Neural cell (in vitro differentiated cells): ENCODE measurements around the gene MSI2. TPM values are rescaled to one million over a fixed set of nuclear protein-coding genes. Genes with fewer than 3 reads are reported as not detected.

ENCODE experiments used
- H2AFZ ChIP-seq: fragments of 200-600, 300-800 bp; sonication (generic), shearing (Covaris generic); 2 replicates; pipeline ENCODE4 v1.6.0; 2014; ENCODE audit warnings: low read depth, mild to moderate bottlenecking, antibody characterized with exemption, low read length, moderate library complexity
- H3F3A ChIP-seq: fragments of 200-600 bp; shearing (Covaris generic); 2 replicates; pipeline ENCODE4 v1.6.1; 2016; ENCODE audit warnings: mild to moderate bottlenecking, moderate library complexity, mixed read lengths, antibody characterized with exemption, low read length; ENCODE audit not compliant: insufficient read depth, poor library complexity, severe bottlenecking
- H3K27ac ChIP-seq: fragments of 200-600, 300-800 bp; sonication (generic), shearing (Covaris generic); 2 replicates; pipeline ENCODE4 v1.5.1; 2014; ENCODE audit warnings: mild to moderate bottlenecking, low read length, moderate library complexity
- H3K27me3 ChIP-seq: fragments of 300-800, 200-600 bp; sonication (generic), shearing (Covaris generic); 2 replicates; pipeline ENCODE4 v1.6.0; 2014; ENCODE audit warnings: mild to moderate bottlenecking, low read depth, low read length, moderate library complexity; ENCODE audit not compliant: insufficient read depth
- H3K36me3 ChIP-seq: fragments of 300-800, 200-600 bp; sonication (generic), shearing (Covaris generic); 2 replicates; pipeline ENCODE4 v1.5.1; 2014; ENCODE audit warnings: mild to moderate bottlenecking, antibody characterized with exemption, low read length, moderate library complexity; ENCODE audit not compliant: insufficient read depth
- H3K4me2 ChIP-seq: fragments of 300-800, 200-600 bp; sonication (generic), shearing (Covaris generic); 2 replicates; pipeline ENCODE4 v1.6.0; 2014; ENCODE audit warnings: mild to moderate bottlenecking, low read length
- H3K4me3 ChIP-seq: fragments of 300-800, 200-600 bp; sonication (generic), shearing (Covaris generic); 2 replicates; pipeline ENCODE4 v1.5.1; 2014; ENCODE audit warnings: mild to moderate bottlenecking, low read length, moderate library complexity
- H3K79me2 ChIP-seq: fragments of 200-600 bp; shearing (Covaris generic); replicated peaks from 2 replicates; pipeline ENCODE4 v1.6.0; 2014; ENCODE audit warnings: mild to moderate bottlenecking, low read length, moderate library complexity; ENCODE audit not compliant: insufficient read depth
- H3K9ac ChIP-seq: fragments of 300-800, 200-600 bp; sonication (generic), shearing (Covaris generic); 2 replicates; pipeline ENCODE4 v1.6.1; 2016; ENCODE audit warnings: mild to moderate bottlenecking, low read length, mixed read lengths
- H3K9me2 ChIP-seq: fragments of 200-600 bp; shearing (Covaris generic); 2 replicates; pipeline ENCODE4 v1.6.1; 2016; ENCODE audit warnings: mild to moderate bottlenecking, low read length, mixed read lengths; ENCODE audit not compliant: insufficient read depth
- H3K9me3 ChIP-seq: fragments of 200-600, 300-800 bp; sonication (generic), shearing (Covaris generic); 2 replicates; pipeline ENCODE4 v1.6.1; 2016; ENCODE audit warnings: mild to moderate bottlenecking, mixed run types, low read length, moderate library complexity, mixed read lengths
- H4K20me1 ChIP-seq: fragments of 200-600 bp; shearing (Covaris generic); 2 replicates; pipeline ENCODE4 v1.6.1; 2016; ENCODE audit warnings: mild to moderate bottlenecking, mixed run types; ENCODE audit not compliant: insufficient read depth
- CTCF ChIP-seq: fragments of 450-650 bp; IDR thresholded peaks from 2 replicates; pipeline ENCODE4 v1.5.1; 2014; ENCODE audit warnings: antibody characterized with exemption, mild to moderate bottlenecking, moderate library complexity; ENCODE audit not compliant: poor library complexity, severe bottlenecking
- EP300 ChIP-seq: fragments of 450-650 bp; conservative IDR thresholded peaks from 2 replicates; pipeline ENCODE4 v1.6.1; 2014; ENCODE audit warnings: antibody characterized with exemption, mild to moderate bottlenecking, moderate library complexity; ENCODE audit not compliant: poor library complexity, severe bottlenecking
- EZH2 ChIP-seq: fragments of 200-600, 300-800 bp; shearing (Covaris generic), sonication (generic); IDR thresholded peaks from 2 replicates; pipeline ENCODE4 v1.6.1; 2014; ENCODE audit warnings: antibody characterized with exemption, low read length, borderline replicate concordance, mild to moderate bottlenecking; ENCODE audit not compliant: insufficient read depth, poor library complexity, severe bottlenecking
- MXI1 ChIP-seq: fragments of 450-650 bp; conservative IDR thresholded peaks from 2 replicates; pipeline ENCODE4 v1.6.1; 2014; ENCODE audit warnings: antibody characterized with exemption, mild to moderate bottlenecking; ENCODE audit not compliant: poor library complexity, severe bottlenecking
- POLR2AphosphoS5 ChIP-seq: IDR thresholded peaks from 2 replicates; pipeline ENCODE4 v1.6.1; 2012
- RAD21 ChIP-seq: fragments of 450-650 bp; conservative IDR thresholded peaks from 2 replicates; pipeline ENCODE4 v1.6.1; 2014; ENCODE audit warnings: antibody characterized with exemption, mild to moderate bottlenecking, moderate library complexity
- SMC3 ChIP-seq: fragments of 450-650 bp; conservative IDR thresholded peaks from 2 replicates; pipeline ENCODE4 v1.6.1; 2014; ENCODE audit warnings: antibody characterized with exemption, mild to moderate bottlenecking, moderate library complexity; ENCODE audit not compliant: poor library complexity
- TAF1 ChIP-seq: IDR thresholded peaks from 2 replicates; pipeline ENCODE4 v1.6.1; 2012; ENCODE audit warnings: low read depth
- polyA plus RNA-seq: library from polyadenylated mRNA; depleted of rRNA; stranded (reverse); fragments of >200 nt; gene quantifications from 2 replicates; pipeline ENCODE4 v1.2.3, GENCODE V29; 2014
- TF ChIP-seq, protein P1 (sequence below): IDR thresholded peaks from 2 replicates; pipeline ENCODE4 v1.6.1; 2012; ENCODE audit warnings: borderline replicate concordance

MSI2 gene
- polyA plus RNA-seq, 1 donor from 2014 or later, result 61.4 TPM

DNA sequence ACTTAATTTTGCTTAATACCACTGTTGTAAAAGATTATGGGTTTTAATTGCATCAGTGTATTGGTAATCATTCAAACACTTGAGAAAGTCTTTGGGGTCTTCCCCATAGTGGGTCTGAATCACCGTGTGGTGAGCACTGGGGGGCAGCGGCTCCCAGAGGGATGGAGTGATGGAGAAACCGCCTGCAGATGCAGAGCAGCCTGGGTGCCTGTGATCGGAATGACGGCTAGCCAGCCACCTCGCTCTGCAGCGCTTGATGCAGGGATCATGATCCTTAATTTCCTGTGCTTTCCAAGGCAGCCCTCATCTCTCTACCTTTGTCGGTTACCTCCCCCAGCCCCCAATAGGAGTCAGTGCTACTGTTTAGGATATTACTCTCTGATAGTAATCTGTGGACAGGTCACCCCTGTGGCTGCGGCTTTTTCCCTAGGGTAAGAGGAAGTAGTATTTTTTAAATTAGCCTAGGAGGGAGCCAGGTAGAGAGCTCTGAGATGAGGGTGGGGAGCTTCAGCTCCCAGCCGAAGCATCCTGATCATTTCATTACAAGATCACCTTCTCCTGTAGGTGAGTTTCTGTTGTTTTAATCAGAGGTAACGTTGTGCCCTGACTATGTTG lies 135.6 kb downstream of the MSI2 start:
- H3K9me3 ChIP-seq, result no peaks in the 10 kb centered on the region
- peaks cover 34% of the 10 kb centered on the region for H3K79me2 ChIP-seq
- H3K27me3 ChIP-seq, result no peaks in the 10 kb centered on the region
- H3K4me2 ChIP-seq, result no peak overlapping the region
- H3F3A ChIP-seq, result no peaks in the 10 kb centered on the region
- H2AFZ ChIP-seq, result no peak overlapping the region
- no peak for TF ChIP-seq EZH2
- TF ChIP-seq, protein P1, sequence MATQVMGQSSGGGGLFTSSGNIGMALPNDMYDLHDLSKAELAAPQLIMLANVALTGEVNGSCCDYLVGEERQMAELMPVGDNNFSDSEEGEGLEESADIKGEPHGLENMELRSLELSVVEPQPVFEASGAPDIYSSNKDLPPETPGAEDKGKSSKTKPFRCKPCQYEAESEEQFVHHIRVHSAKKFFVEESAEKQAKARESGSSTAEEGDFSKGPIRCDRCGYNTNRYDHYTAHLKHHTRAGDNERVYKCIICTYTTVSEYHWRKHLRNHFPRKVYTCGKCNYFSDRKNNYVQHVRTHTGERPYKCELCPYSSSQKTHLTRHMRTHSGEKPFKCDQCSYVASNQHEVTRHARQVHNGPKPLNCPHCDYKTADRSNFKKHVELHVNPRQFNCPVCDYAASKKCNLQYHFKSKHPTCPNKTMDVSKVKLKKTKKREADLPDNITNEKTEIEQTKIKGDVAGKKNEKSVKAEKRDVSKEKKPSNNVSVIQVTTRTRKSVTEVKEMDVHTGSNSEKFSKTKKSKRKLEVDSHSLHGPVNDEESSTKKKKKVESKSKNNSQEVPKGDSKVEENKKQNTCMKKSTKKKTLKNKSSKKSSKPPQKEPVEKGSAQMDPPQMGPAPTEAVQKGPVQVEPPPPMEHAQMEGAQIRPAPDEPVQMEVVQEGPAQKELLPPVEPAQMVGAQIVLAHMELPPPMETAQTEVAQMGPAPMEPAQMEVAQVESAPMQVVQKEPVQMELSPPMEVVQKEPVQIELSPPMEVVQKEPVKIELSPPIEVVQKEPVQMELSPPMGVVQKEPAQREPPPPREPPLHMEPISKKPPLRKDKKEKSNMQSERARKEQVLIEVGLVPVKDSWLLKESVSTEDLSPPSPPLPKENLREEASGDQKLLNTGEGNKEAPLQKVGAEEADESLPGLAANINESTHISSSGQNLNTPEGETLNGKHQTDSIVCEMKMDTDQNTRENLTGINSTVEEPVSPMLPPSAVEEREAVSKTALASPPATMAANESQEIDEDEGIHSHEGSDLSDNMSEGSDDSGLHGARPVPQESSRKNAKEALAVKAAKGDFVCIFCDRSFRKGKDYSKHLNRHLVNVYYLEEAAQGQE, result no peak
- TF ChIP-seq SMC3, result no peak
- TF ChIP-seq CTCF, result no peak
- no peak for TF ChIP-seq RAD21
- no peak for TF ChIP-seq POLR2AphosphoS5
- no peak for TF ChIP-seq EP300
- TF ChIP-seq MXI1, result no peak
- no peak for TF ChIP-seq TAF1
- H3K4me3 ChIP-seq, result no peak overlapping the region
- H3K9ac ChIP-seq, result no peak overlapping the region
- no peaks in the 10 kb centered on the region for H3K36me3 ChIP-seq
- no peaks in the 10 kb centered on the region for H3K9me2 ChIP-seq
- H4K20me1 ChIP-seq, result no peaks in the 10 kb centered on the region
- H3K27ac ChIP-seq, result no peak overlapping the region

- Histone ChIP-seq H3K4me2 (no peak overlapping the region), H3K4me3 (no peak overlapping the region), H3K9me2 (no peaks in the 10 kb centered on the region), H4K20me1 (no peaks in the 10 kb centered on the region), H3K9ac (no peak overlapping the region), H3F3A (no peaks in the 10 kb centered on the region), H3K36me3 (no peaks in the 10 kb centered on the region), H3K27ac (no peak overlapping the region), H2AFZ (no peak overlapping the region), H3K27me3 (no peaks in the 10 kb centered on the region), H3K9me3 (no peaks in the 10 kb centered on the region), H3K79me2 (peaks cover 37% of the 10 kb centered on the region)
- TF ChIP-seq MXI1, result no peak
- TF ChIP-seq EP300, result no peak
- TF ChIP-seq, protein P1, result no peak
- TF ChIP-seq CTCF, result no peak
- TF ChIP-seq EZH2, result no peak
- TF ChIP-seq TAF1, result no peak
- TF ChIP-seq RAD21, result no peak
Measured at GRCh38 chr17:57393368-57393767, 137.0 kb downstream of the MSI2 start.
